Effector memory CD4-positive, alpha-beta T cell (primary cell): ENCODE data around the gene MTMR11.
"Not testable (repeated sequence)": the region's sequence is repeated elsewhere in the genome, so short reads cannot be mapped to it uniquely, and the experiment has no call there.

Experiments
- DNase-seq, 3 donors: peaks; one replicate each; pipeline ENCODE4 v3.0.0-alpha.2; 2020
- H3K27ac ChIP-seq: 2 replicates; pipeline ENCODE4 v1.7.0; 2013; ENCODE audit warnings: mild to moderate bottlenecking, low read length, moderate library complexity; ENCODE audit not compliant: insufficient read depth, poor library complexity, severe bottlenecking
- H3K27me3 ChIP-seq: replicated peaks from 2 replicates; pipeline ENCODE4 v1.7.0; 2013; ENCODE audit warnings: mild to moderate bottlenecking, low read length; ENCODE audit not compliant: insufficient read depth, control insufficient read depth, poor library complexity, severe bottlenecking
- H3K36me3 ChIP-seq: 2 replicates; pipeline ENCODE4 v1.7.0; 2013; ENCODE audit warnings: mild to moderate bottlenecking, low read length, moderate library complexity; ENCODE audit not compliant: control insufficient read depth, insufficient read depth
- H3K4me1 ChIP-seq: 2 replicates; pipeline ENCODE4 v1.7.0; 2013; ENCODE audit warnings: low read length, mild to moderate bottlenecking; ENCODE audit not compliant: control insufficient read depth, insufficient read depth, poor library complexity, severe bottlenecking
- H3K4me3 ChIP-seq: 2 replicates; pipeline ENCODE4 v1.7.0; 2013; ENCODE audit warnings: low read length, low read depth, mild to moderate bottlenecking; ENCODE audit not compliant: insufficient read depth, poor library complexity, severe bottlenecking
- H3K9me3 ChIP-seq: 2 replicates; pipeline ENCODE4 v1.7.0; 2013; ENCODE audit warnings: mild to moderate bottlenecking, low read length, moderate library complexity; ENCODE audit not compliant: control insufficient read depth

Gene MTMR11

DNA sequence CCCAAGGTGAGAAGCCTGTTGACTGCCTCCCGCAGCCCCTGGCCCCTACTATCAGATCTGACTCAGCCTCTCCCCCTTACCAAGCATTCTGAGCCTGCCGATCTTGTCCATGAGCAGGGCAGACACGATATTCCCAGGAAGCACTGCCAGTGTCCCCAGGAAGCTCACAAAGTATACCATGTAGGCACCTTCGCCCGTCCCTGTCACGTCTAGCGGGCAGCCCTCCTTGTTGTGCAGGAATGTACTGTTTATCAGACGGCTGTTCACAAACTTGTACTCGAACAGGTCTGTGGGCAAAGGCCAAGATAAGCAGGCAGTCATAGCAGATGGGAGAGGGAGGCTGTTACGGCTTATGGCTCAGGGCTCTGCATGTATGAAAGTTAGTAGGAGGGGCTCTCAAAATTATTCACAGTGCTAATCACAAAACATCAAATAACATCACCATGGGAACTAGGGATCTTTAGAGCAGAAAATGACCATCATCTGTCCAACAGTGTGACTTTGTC is 30.1 kb downstream of the MTMR11 start:
- no peaks in the 10 kb centered on the region for H3K4me1 ChIP-seq
- no peaks in the 10 kb centered on the region for H3K9me3 ChIP-seq
- H3K4me3 ChIP-seq: no peak overlapping the region
- H3K27me3 ChIP-seq: no peaks in the 10 kb centered on the region
- no peak for DNase-seq
- no peaks in the 10 kb centered on the region for H3K36me3 ChIP-seq
- no peak overlapping the region for H3K27ac ChIP-seq

GRCh38 chr1:149903836-149904491 is 32.7 kb downstream of the MTMR11 start:
- Histone ChIP-seq H3K9me3 (no peaks in the 10 kb centered on the region), H3K4me3 (no peak overlapping the region)
- no peak for DNase-seq

GRCh38 chr1:149899460-149900284 is 37.0 kb downstream of the MTMR11 start, which contains the start of gene BOLA1:
Gene BOLA1, plus strand, starts transcription at chr1:149899568. Its CDS starts 492 bp downstream, at chr1:149900060.
- Histone ChIP-seq H3K27me3 (no peaks in the 10 kb centered on the region), H3K4me1 (peaks cover 5% of the 10 kb centered on the region), H3K36me3 (no peaks in the 10 kb centered on the region), H3K27ac (peak within 1 kb of the TSS; percentile 76), H3K9me3 (no peaks in the 10 kb centered on the region), H3K4me3 (peak within 1 kb of the TSS; percentile 73)
- peak; percentile 61 to 70 (median 65) for DNase-seq

More at GRCh38 chr1:149903836-149904491, 32.7 kb downstream of the MTMR11 start:
- Histone ChIP-seq H3K4me1 (peaks cover 5% of the 10 kb centered on the region), H3K36me3 (no peaks in the 10 kb centered on the region), H3K27me3 (no peaks in the 10 kb centered on the region), H3K27ac (no peak overlapping the region)

GRCh38 chr1:149896575-149896974 is 40.1 kb downstream of the MTMR11 start:
- Histone ChIP-seq H3K36me3 (no peaks in the 10 kb centered on the region), H3K4me3 (no peak overlapping the region), H3K27me3 (no peaks in the 10 kb centered on the region), H3K4me1 (peaks cover 5% of the 10 kb centered on the region), H3K9me3 (no peaks in the 10 kb centered on the region), H3K27ac (no peak overlapping the region)
- DNase-seq: no peak

DNA sequence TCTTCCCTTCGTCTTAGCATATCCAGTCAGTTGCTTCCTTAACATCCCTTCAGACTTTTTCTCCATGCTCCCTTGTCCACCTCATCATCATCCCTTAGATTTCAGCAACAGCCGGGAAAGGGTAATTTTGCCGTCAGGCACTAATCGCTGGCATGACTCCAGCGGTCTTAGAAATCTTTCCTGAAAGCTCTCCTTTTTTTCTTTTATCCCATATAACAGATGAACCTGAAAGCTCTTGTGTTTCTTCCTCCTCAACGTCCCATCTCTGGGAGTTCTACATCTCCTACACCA is 47.7 kb downstream of the MTMR11 start:
- peak overlapping the region; percentile 81 for H3K27ac ChIP-seq
- H3K9me3 ChIP-seq: no peaks in the 10 kb centered on the region
- DNase-seq: no peak
- H3K36me3 ChIP-seq: no peaks in the 10 kb centered on the region
- H3K4me3 ChIP-seq: peak overlapping the region; percentile 64
- H3K4me1 ChIP-seq: peaks cover 5% of the 10 kb centered on the region
- no peaks in the 10 kb centered on the region for H3K27me3 ChIP-seq

GRCh38 chr1:149888247-149888998 is 48.3 kb downstream of the MTMR11 start:
- Histone ChIP-seq H3K27ac (peak overlapping the region; percentile 81), H3K9me3 (no peaks in the 10 kb centered on the region), H3K36me3 (no peaks in the 10 kb centered on the region), H3K4me1 (peaks cover 5% of the 10 kb centered on the region), H3K27me3 (no peaks in the 10 kb centered on the region), H3K4me3 (peak overlapping the region; percentile 64)
- peak; percentile 49 to 62 (median 55) for DNase-seq

GRCh38 chr1:149887456-149888246 is 49.0 kb downstream of the MTMR11 start:
- peak overlapping the region; percentile 81 for H3K27ac ChIP-seq
- H3K27me3 ChIP-seq: no peaks in the 10 kb centered on the region
- no peaks in the 10 kb centered on the region for H3K9me3 ChIP-seq
- peak overlapping the region; percentile 64 for H3K4me3 ChIP-seq
- H3K4me1 ChIP-seq: peaks cover 5% of the 10 kb centered on the region
- no peaks in the 10 kb centered on the region for H3K36me3 ChIP-seq
- DNase-seq: peak; percentile 66 to 79 (median 68)

DNA sequence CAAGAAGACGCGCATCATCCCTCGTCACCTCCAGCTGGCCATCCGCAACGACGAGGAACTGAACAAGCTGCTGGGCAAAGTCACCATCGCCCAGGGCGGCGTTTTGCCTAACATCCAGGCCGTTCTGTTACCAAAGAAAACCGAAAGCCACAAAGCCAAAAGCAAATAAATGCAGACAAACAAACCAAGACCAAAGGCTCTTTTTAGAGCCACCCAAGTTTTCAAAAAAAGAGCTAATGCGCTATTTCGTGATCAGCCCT is 49.6 kb downstream of the MTMR11 start:
- not testable (repeated sequence) for H3K4me1 ChIP-seq
- H3K27ac ChIP-seq: peak overlapping the region; percentile 81

DNA sequence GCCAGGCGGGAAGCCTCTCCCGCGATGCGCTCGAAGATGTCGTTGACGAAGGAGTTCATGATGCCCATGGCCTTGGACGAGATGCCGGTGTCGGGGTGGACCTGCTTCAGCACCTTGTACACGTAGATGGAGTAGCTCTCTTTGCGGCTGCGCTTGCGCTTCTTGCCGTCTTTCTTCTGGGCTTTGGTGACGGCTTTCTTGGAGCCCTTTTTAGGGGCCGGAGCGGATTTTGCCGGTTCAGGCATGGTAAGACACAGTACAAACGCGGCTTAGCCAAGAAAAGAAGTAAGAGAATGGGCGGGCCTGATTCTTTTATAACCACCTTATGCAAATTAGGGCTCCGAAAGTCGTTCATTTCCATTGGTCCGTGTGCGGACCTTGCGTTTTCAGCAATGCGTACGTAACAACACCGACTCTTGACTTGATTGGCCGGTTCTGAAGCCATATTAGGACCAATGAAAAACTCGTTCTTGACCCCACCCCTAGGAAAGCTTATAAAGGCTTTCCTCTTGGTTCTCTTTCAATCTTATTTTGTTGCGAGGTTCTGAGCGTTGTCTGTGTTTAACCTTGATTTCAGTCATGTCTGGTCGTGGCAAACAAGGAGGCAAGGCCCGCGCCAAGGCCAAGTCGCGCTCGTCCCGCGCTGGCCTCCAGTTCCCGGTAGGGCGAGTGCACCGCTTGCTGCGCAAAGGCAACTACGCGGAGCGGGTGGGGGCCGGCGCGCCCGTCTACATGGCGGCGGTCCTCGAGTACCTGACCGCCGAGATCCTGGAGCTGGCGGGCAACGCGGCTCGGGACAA is 50.1 kb downstream of the MTMR11 start:
- DNase-seq: peak; percentile 78 to 86 (median 78)
- Histone ChIP-seq H3K36me3 (no peaks in the 10 kb centered on the region), H3K9me3 (no peaks in the 10 kb centered on the region)

More for the DNA sequence above, 49.6 kb downstream of the MTMR11 start:
- not testable (repeated sequence) for DNase-seq, H3K27me3 ChIP-seq, H3K36me3 ChIP-seq, H3K9me3 ChIP-seq
- H3K4me3 ChIP-seq: peak overlapping the region; percentile 64

More for the DNA sequence above, 50.1 kb downstream of the MTMR11 start:
- Histone ChIP-seq H3K4me3 (peak overlapping the region; percentile 66), H3K4me1 (peaks cover 5% of the 10 kb centered on the region), H3K27ac (peak overlapping the region; percentile 81), H3K27me3 (no peaks in the 10 kb centered on the region)
